K562 (cell line): ENCODE measurements around the gene RECK. TPM values are rescaled to one million over a fixed set of nuclear protein-coding genes. Genes with fewer than 3 reads are reported as not detected.

Experiments
- ATAC-seq: fragments of 200-7000 bp; cut with Tn5 transposase; 3 replicates; pipeline ENCODE4 v1.9.1; 2020; ENCODE audit warnings: moderate library complexity
- BruUV-seq: library from RNA; stranded (reverse); fragments of 400-500 nt; replicated peaks from 2 replicates; lab custom pipeline; 2021; lab: Mats Ljungman, UMichigan
- CTCF ChIA-PET: fragments of 300-600 bp; formaldehyde crosslinking; extraction: SDS; loops from one replicate; lab custom pipeline; 2021; ENCODE audit warnings: low intra/inter-chr PET ratio; lab: Yijun Ruan, JAX
- POLR2A ChIA-PET: fragments of 300-600, 350-650 bp; sonication (Branson Sonifier 250); formaldehyde crosslinking; extraction: SDS; loops from one replicate; lab custom pipeline; 2021; ENCODE audit warnings: antibody characterized with exemption, inconsistent platforms; lab: Yijun Ruan, JAX
- DNase-seq, 4 experiments: peaks; one replicate each; pipeline versions ENCODE4 v3.0.0 to v3.0.0-alpha.2; 2011 to 2018; ENCODE audit warnings: low spot score in 3 of 4, mixed read lengths in 3 of 4; ENCODE audit errors: extremely low read depth in 1 of 4
- FAIRE-seq: peaks from 2 replicates; lab custom pipeline; 2011; peaks lifted over from hg19 to GRCh38; lab: Jason Lieb, UNC
- H2AFZ ChIP-seq: 2 replicates; pipeline ENCODE4 v1.6.0; 2011; ENCODE audit warnings: low read depth, low read length, control low read depth, inconsistent platforms
- H3K27ac ChIP-seq: fragments of 200-600 bp; 3 replicates; pipeline ENCODE4 v1.8.0; 2011; ENCODE audit warnings: low read depth, mild to moderate bottlenecking, control low read depth, inconsistent platforms, low read length, moderate library complexity, mixed read lengths; ENCODE audit errors: extremely low read depth
- H3K27me3 ChIP-seq, 2 experiments: fragments of 300-600 bp in 1 of 2; 2 replicates in 1 of 2; 3 replicates in 1 of 2; pipeline versions ENCODE4 v1.6.0 to v1.8.0; 2011; ENCODE audit warnings: inconsistent platforms in 2 of 2, low read length in 2 of 2, mild to moderate bottlenecking in 1 of 2, mixed read lengths in 1 of 2, moderate library complexity in 1 of 2; ENCODE audit not compliant: control insufficient read depth in 2 of 2, insufficient read depth in 2 of 2
- H3K36me3 ChIP-seq: fragments of 300-600 bp; 3 replicates; pipeline ENCODE4 v1.8.0; 2011; ENCODE audit warnings: mild to moderate bottlenecking, low read length, inconsistent platforms; ENCODE audit not compliant: control insufficient read depth, insufficient read depth
- H3K4me1 ChIP-seq, 2 experiments: fragments of 200-600 bp in 1 of 2; replicated peaks in 1 of 2; 2 replicates in 1 of 2; 3 replicates in 1 of 2; pipeline versions ENCODE4 v1.5.1 to v1.8.0; 2011; ENCODE audit warnings: inconsistent platforms in 2 of 2, low read length in 2 of 2, mild to moderate bottlenecking in 1 of 2, mixed read lengths in 1 of 2, moderate library complexity in 1 of 2; ENCODE audit not compliant: control insufficient read depth in 2 of 2, insufficient read depth in 2 of 2
- H3K4me2 ChIP-seq: 2 replicates; pipeline ENCODE4 v1.6.1; 2011; ENCODE audit warnings: low read length, control low read depth, inconsistent platforms, mixed read lengths; ENCODE audit not compliant: insufficient read depth
- H3K4me3 ChIP-seq: fragments of 200-600 bp; sonication (generic), shearing (Covaris generic); 2 replicates; pipeline ENCODE4 v1.5.1; 2016; ENCODE audit warnings: control low read depth, inconsistent platforms
- H3K79me2 ChIP-seq: fragments of 200-600 bp; 3 replicates; pipeline ENCODE4 v1.8.0; 2011; ENCODE audit warnings: low read length, inconsistent platforms; ENCODE audit not compliant: control insufficient read depth, insufficient read depth
- H3K9ac ChIP-seq, 2 experiments: 2 replicates each; pipeline versions ENCODE4 v1.6.0 to v1.6.1; 2011; ENCODE audit warnings: low read depth in 2 of 2, low read length in 2 of 2, control low read depth in 1 of 2, inconsistent platforms in 1 of 2, mild to moderate bottlenecking in 1 of 2, mixed read lengths in 1 of 2; ENCODE audit not compliant: insufficient read depth in 1 of 2
- H3K9me1 ChIP-seq: one replicate; pipeline ENCODE4 v1.6.0; 2011; ENCODE audit warnings: inconsistent platforms, mild to moderate bottlenecking, low read length, moderate library complexity; ENCODE audit not compliant: control insufficient read depth, insufficient read depth
- H3K9me3 ChIP-seq: replicated peaks from 2 replicates; pipeline ENCODE4 v1.5.1; 2011; ENCODE audit warnings: low read depth, low read length, inconsistent platforms; ENCODE audit not compliant: control insufficient read depth, insufficient read depth
- H4K20me1 ChIP-seq: replicated peaks from 2 replicates; pipeline ENCODE4 v1.6.1; 2011; ENCODE audit warnings: low read length, inconsistent platforms, mixed read lengths; ENCODE audit not compliant: control insufficient read depth, insufficient read depth
- ASH1L ChIP-seq: fragments of 450-650 bp; IDR thresholded peaks from 2 replicates; pipeline ENCODE4 v1.6.1; 2018; ENCODE audit warnings: borderline replicate concordance, mild to moderate bottlenecking, low read depth; ENCODE audit not compliant: partially characterized antibody
- DDX20 ChIP-seq: fragments of 450-650 bp; IDR thresholded peaks from 2 replicates; pipeline ENCODE4 v1.6.1; 2016; ENCODE audit warnings: missing genetic modification characterization, low read depth, mild to moderate bottlenecking, missing compliant biosample characterization, moderate library complexity
- DNMT1 ChIP-seq: fragments of 450-650 bp; IDR thresholded peaks from 2 replicates; pipeline ENCODE4 v1.6.1; 2016; ENCODE audit warnings: antibody characterized with exemption, mild to moderate bottlenecking
- EZH2 ChIP-seq: IDR thresholded peaks from 2 replicates; pipeline ENCODE4 v1.6.1; 2012; ENCODE audit warnings: low read depth, mild to moderate bottlenecking, inconsistent platforms, low read length, borderline replicate concordance
- FOXJ3 ChIP-seq: sonication (generic); formaldehyde crosslinking; IDR thresholded peaks from 2 replicates; pipeline ENCODE4 v1.4.0; 2020; ENCODE audit warnings: mild to moderate bottlenecking, missing genetic modification reagents
- NFE2 ChIP-seq: IDR thresholded peaks from 2 replicates; pipeline ENCODE4 v1.6.1; 2014; ENCODE audit warnings: antibody characterized with exemption, low read depth
- NFE2L1 ChIP-seq: fragments of 450-650 bp; IDR thresholded peaks from 2 replicates; pipeline ENCODE4 v1.6.1; 2016; ENCODE audit warnings: missing genetic modification characterization, low read depth, mild to moderate bottlenecking, missing compliant biosample characterization, moderate library complexity, borderline replicate concordance
- PCBP1 ChIP-seq: fragments of 200-400 bp; formaldehyde crosslinking; IDR thresholded peaks from 2 replicates; pipeline ENCODE4 v1.6.1; 2018; ENCODE audit warnings: mild to moderate bottlenecking, low read depth, low read length; ENCODE audit not compliant: poor library complexity, severe bottlenecking
- SIN3A ChIP-seq, 2 experiments: fragments of 150-350 bp in 1 of 2; IDR thresholded peaks; 2 replicates each; pipeline ENCODE4 v1.6.1; 2011 to 2016; ENCODE audit warnings: borderline replicate concordance in 2 of 2, low read depth in 2 of 2, low read length in 2 of 2, mild to moderate bottlenecking in 2 of 2, moderate library complexity in 2 of 2; ENCODE audit not compliant: control insufficient read depth in 1 of 2
- TCF3 ChIP-seq: sonication (generic); formaldehyde crosslinking; IDR thresholded peaks from 2 replicates; pipeline ENCODE4 v1.4.0; 2020; ENCODE audit warnings: mild to moderate bottlenecking, missing genetic modification reagents
- ZNF140 ChIP-seq: fragments of 250-450 bp; sonication (Bioruptor Pico); IDR thresholded peaks from 2 replicates; pipeline ENCODE4 v1.8.0; 2021; ENCODE audit warnings: moderate library complexity, mild to moderate bottlenecking, inconsistent platforms
- ZNF436 ChIP-seq: fragments of 250-450, 450-650 bp; sonication (Bioruptor Pico); formaldehyde crosslinking; IDR thresholded peaks from 2 replicates; pipeline ENCODE4 v1.7.0; 2020; ENCODE audit warnings: mild to moderate bottlenecking
- WGBS: fragments of 100-300 bp; shearing (Covaris generic); methylation state at CpG from one replicate; pipeline ENCODE4 v1.1.6; 2016; ENCODE audit warnings: low coverage, mixed read lengths; ENCODE audit not compliant: insufficient coverage; ENCODE audit errors: missing lambda C conversion rate; 5-methylcytosine and 5-hydroxymethylcytosine counted together
- in situ Hi-C: fragments of 300-500 bp; cut with MboI; formaldehyde crosslinking; loops from 4 replicates; pipeline ENCODE4 v1.15.0; 2018; ENCODE audit warnings: inconsistent platforms, mixed read lengths
- intact Hi-C: fragments of 100-400 bp; cut with micrococcal nuclease; formaldehyde crosslinking; loops from 2 replicates; pipeline ENCODE4 v1.14.2; 2022
- polyA plus RNA-seq, 8 experiments: library from polyadenylated mRNA; depleted of rRNA in 4 of 8; stranded (reverse) in 5 of 8; unstranded in 3 of 8; fragments of >200 nt; fragmentation: Nextera tagmentation in 2 of 8; fragmentation: Illumina TruSeq in 1 of 8; extraction: Ambion mirVana in 2 of 8; extraction: Trizol in 1 of 8; gene quantifications; 2 replicates each; pipeline versions ENCODE4 v1.2.1 to v1.2.3, GENCODE V29; 2011 to 2014; ENCODE audit warnings: inconsistent platforms in 1 of 8, missing spikeins in 1 of 8
- total RNA-seq, 7 experiments: library from RNA; depleted of rRNA in 6 of 7; stranded (reverse); fragments of >200 nt in 6 of 7; fragmentation: Illumina TruSeq in 2 of 7; extraction: Trizol in 2 of 7; gene quantifications; 2 replicates each; pipeline versions ENCODE4 v1.2.1 to v1.2.3, GENCODE V29; 2011 to 2021; ENCODE audit warnings: low replicate concordance in 1 of 7
- TF ChIP-seq, protein P1 (sequence below): fragments of 450-650 bp; formaldehyde crosslinking; IDR thresholded peaks from 2 replicates; pipeline ENCODE4 v1.4.0; 2020; ENCODE audit warnings: mild to moderate bottlenecking, mixed read lengths
- TF ChIP-seq, protein P2 (sequence below): fragments of 450-650 bp; IDR thresholded peaks from 2 replicates; pipeline ENCODE4 v1.6.1; 2018; ENCODE audit not compliant: partially characterized antibody

RECK gene
- total and polyA plus RNA-seq, 9 of the 15 experiments (the other 6 are each of a cell fraction or from before 2014, with no cell fraction given), result 0.04 to 0.36 (median 0.16) TPM

DNA sequence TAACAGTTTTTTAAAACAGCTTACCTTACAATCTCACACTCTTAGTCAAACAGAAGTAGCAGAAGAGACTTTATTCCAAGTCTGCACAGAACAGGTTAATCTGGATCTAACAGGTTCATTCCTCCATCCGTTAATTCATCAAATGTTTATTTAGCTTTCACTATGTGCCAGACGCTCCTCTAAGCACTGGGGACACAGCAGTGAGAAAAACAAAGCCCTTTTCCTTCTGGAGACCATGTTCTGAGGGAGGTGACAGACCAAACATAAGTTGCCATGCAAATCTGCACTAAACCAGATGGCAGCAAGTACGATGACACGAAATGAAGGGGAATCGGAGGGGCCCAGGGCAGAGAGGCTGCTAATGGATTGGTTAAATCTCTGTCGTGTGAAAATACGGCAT, 82.8 kb downstream of the RECK start:
- ChIA-PET POLR2A (no interaction called here), CTCF (no interaction called here)
- TF ChIP-seq NFE2 (no peak), FOXJ3 (no peak), SIN3A (IDR thresholded peaks at IDR 0.05; ENCODE audit: borderline replicate concordance in 2 of 2, control insufficient read depth in 1 of 2, low read depth in 2 of 2, low read length in 2 of 2) (no peak), ZNF140 (no peak), PCBP1 (no peak), EZH2 (no peak), NFE2L1 (tag) (no peak), TCF3 (no peak), ZNF436 (CRISPR knock-in tag) (no peak), DDX20 (tag) (no peak), ASH1L (no peak), DNMT1 (no peak)
- TF ChIP-seq, protein P1, sequence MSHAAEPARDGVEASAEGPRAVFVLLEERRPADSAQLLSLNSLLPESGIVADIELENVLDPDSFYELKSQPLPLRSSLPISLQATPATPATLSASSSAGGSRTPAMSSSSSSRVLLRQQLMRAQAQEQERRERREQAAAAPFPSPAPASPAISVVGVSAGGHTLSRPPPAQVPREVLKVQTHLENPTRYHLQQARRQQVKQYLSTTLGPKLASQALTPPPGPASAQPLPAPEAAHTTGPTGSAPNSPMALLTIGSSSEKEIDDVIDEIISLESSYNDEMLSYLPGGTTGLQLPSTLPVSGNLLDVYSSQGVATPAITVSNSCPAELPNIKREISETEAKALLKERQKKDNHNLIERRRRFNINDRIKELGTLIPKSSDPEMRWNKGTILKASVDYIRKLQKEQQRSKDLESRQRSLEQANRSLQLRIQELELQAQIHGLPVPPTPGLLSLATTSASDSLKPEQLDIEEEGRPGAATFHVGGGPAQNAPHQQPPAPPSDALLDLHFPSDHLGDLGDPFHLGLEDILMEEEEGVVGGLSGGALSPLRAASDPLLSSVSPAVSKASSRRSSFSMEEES (CRISPR knock-in tag), result no peak
- TF ChIP-seq, protein P2, sequence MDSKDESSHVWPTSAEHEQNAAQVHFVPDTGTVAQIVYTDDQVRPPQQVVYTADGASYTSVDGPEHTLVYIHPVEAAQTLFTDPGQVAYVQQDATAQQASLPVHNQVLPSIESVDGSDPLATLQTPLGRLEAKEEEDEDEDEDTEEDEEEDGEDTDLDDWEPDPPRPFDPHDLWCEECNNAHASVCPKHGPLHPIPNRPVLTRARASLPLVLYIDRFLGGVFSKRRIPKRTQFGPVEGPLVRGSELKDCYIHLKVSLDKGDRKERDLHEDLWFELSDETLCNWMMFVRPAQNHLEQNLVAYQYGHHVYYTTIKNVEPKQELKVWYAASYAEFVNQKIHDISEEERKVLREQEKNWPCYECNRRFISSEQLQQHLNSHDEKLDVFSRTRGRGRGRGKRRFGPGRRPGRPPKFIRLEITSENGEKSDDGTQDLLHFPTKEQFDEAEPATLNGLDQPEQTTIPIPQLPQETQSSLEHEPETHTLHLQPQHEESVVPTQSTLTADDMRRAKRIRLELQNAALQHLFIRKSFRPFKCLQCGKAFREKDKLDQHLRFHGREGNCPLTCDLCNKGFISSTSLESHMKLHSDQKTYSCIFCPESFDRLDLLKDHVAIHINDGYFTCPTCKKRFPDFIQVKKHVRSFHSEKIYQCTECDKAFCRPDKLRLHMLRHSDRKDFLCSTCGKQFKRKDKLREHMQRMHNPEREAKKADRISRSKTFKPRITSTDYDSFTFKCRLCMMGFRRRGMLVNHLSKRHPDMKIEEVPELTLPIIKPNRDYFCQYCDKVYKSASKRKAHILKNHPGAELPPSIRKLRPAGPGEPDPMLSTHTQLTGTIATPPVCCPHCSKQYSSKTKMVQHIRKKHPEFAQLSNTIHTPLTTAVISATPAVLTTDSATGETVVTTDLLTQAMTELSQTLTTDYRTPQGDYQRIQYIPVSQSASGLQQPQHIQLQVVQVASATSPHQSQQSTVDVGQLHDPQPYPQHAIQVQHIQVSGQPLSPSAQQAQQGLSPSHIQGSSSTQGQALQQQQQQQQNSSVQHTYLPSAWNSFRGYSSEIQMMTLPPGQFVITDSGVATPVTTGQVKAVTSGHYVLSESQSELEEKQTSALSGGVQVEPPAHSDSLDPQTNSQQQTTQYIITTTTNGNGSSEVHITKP, result no peak

More for the DNA sequence above, 82.8 kb downstream of the RECK start:
- no peaks in the 10 kb centered on the region for H3K36me3 ChIP-seq
- in situ Hi-C loops, result no loop called here
- no peak overlapping the region for H3K4me2 ChIP-seq
- intact Hi-C loops, result no loop called here
- no peaks in the 10 kb centered on the region for H3K9me1 ChIP-seq
- H2AFZ ChIP-seq, result no peak overlapping the region
- BruUV-seq, result no TSS peak
- no peaks in the 10 kb centered on the region for H3K79me2 ChIP-seq
- no peak overlapping the region for H3K9ac ChIP-seq
- FAIRE-seq, result no peak
- no peaks in the 10 kb centered on the region for H3K9me3 ChIP-seq
- WGBS, result 23% methylated on average over 7 of the region's 7 CpGs
- H4K20me1 ChIP-seq, result no peaks in the 10 kb centered on the region
- H3K4me3 ChIP-seq, result no peak overlapping the region
- peaks cover 0 to 8% of the 10 kb centered on the region in 2 experiments; a peak in 3 of 5 replicates for H3K27me3 ChIP-seq
- ATAC-seq, result no peak
- no peaks in the 10 kb centered on the region; a peak in 1 of 5 replicates for H3K4me1 ChIP-seq
- no peak overlapping the region for H3K27ac ChIP-seq
- no peak for DNase-seq
